NCI-H510A treated with DMSO at 0.1 percent for 48 hours (cell line): Measurements from ENCODE around the gene CPLANE1.
A peak's percentile ranks its signal among the peaks of the same experiment; 100 is the strongest.
"Not testable (repeated sequence)": the region's sequence is repeated elsewhere in the genome, so short reads cannot be mapped to it uniquely, and the experiment has no call there.

ENCODE experiments used
- DNase-seq: peaks from one replicate; lab custom pipeline; 2025; lab: John Stamatoyannopoulos, UW

The CPLANE1 gene

GRCh38 chr5:37248970-37249814 lies at the start of gene CPLANE1:
TSS of gene CPLANE1 (minus strand) at chr5:37249376. CDS start at chr5:37247698, 1,678 bp downstream.
- DNase-seq, result peak; percentile 82

DNA sequence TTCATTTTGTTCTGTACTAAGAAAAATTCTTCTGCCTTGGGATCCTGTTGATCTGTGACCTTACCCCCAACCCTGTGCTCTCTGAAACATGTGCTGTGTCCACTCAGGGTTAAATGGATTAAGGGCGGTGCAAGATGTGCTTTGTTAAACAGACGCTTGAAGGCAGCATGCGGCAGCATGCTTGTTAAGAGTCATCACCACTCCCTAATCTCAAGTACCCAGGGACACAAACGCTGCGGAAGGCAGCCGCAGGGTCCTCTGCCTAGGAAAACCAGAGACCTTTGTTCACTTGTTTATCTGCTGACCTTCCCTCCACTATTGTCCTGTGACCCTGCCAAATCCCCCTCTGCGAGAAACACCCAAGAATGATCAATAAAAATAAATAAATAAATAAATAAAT lies 47.1 kb upstream of the CPLANE1 start:
- not testable (repeated sequence) for DNase-seq

GRCh38 chr5:37283214-37283820 lies 34.1 kb upstream of the CPLANE1 start:
- no peak for DNase-seq

GRCh38 chr5:37275511-37275910 lies 26.3 kb upstream of the CPLANE1 start:
- DNase-seq, result no peak

DNA sequence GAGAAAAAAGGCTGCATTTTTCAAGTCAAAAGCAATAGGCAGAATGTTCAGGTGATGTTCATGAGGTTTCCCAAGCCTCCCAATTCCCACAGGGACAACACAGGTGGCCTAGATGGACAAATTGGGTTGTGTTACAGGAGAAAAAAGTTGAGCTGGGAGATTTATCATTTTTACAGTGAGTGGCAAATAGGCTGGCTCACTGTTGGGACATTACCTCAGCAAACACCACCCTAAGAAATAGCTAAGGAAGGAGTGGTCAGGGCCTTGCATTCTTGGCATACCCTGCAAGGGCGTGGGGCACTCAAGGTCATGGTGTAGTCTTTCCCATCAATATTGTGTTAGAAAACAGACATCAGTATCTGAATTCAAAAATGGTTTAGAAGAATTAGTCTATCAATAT lies 23.3 kb upstream of the CPLANE1 start:
- DNase-seq, result no peak

DNA sequence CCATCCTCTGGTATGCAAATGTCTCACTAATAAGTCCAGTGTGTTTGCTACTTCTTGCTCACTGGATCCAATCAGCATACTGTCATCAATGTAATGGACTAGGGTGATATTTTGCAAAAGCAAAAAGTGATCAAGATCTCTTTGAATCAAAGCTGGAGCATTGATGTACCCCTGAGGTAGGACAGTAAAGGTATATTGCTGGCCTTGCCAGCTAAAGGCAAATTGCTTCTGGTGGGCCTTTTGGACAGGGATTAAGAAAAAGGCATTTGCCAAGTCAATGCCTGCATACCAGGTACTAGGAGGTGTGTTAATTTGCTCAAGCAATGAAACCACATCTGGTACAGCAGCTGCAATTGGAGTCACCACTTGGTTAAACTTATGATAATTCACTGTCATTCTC lies 18.9 kb upstream of the CPLANE1 start:
- not testable (repeated sequence) for DNase-seq

GRCh38 chr5:37255774-37256358 lies 6.7 kb upstream of the CPLANE1 start:
- no peak for DNase-seq

- DNase-seq, result no peak
Observed at GRCh38 chr5:37254581-37254980, 5.4 kb upstream of the CPLANE1 start.

- DNase-seq, result no peak
Observed at GRCh38 chr5:37251665-37252064, 2.5 kb upstream of the CPLANE1 start.

DNA sequence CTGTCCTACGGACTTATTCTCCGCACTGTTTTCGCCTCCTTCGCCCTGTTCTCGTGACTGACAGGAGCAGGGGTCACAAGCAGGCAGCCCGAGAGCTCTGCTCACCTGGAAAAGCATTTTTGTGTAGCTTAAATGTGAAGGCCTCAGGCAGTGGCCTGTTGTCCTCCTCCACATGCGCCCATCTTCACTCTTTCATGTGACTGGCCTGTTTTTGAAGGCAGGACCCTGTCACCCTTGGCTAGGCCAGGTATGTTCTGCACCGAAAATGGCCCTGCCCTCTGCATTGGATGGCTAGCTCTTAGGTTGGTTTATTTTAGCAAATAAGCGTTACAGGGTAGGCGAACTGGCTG lies 614 bp upstream of the CPLANE1 start:
- no peak for DNase-seq

DNA sequence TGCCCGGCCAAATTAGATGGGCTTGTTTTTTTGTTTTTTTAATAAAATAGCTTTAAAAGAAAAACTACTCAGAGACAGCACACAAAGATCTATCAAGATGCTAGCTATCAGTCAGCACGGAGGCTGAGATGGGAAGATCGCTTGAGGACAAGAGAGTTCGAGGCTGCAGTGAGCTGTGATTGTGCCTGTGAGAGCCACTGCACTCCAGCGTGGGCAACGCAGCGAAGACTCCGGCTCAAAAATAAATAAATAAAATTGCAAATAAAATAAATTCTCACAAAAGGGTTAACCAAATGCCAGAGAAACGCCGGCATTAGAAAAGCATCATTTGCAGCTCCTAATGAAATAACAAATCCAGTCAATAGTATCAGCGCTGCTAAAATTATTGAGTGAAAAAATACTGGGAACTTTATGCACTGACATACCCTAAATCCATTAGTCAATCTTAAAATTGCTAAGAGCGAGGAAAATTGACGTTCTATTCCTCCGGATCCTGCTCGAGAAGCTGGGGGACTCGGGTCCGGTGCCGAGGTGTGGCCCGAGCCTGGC lies 681 bp downstream of the CPLANE1 start:
- DNase-seq, result peak; percentile 34

DNA sequence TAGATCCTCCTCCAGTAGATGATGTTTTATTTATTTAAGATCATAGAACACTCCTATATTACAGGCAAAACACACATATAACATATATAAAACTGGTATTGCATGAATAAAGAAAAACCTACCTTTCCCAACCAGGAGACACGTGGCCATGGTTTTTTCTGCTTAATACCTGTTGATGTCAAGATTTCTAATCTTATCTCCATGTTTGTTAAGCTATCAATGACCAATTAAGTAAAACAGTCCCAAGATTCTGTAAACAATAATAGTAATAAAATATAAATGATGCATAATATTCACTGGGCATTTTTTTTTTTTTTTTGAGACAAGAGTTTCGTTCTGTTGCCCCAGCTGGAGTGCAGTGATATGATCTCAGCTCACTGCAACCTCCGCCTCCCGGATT lies 1.7 kb downstream of the CPLANE1 start:
- no peak for DNase-seq

GRCh38 chr5:37247036-37247435 lies 2.1 kb downstream of the CPLANE1 start:
- no peak for DNase-seq

DNA sequence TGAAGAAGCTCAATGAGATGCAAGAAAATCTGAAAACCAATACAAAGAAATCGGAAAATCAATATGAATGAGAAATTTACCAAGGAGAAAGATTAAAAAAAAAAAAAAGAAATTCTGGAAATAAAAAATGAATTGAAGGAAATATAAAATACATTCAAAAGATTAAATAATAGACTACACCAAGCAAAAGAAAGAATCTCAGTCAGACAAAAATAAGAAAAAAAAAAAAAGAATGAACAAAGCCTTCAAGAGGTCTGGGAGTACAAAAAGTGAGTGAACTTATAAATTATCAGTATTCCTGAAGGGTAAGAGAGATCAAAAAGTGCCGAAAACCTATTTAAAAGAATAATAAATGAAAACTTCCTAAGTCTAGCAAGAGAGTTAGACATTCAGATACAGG lies 14.9 kb downstream of the CPLANE1 start:
- DNase-seq, result no peak

GRCh38 chr5:37226377-37226776 lies 22.8 kb downstream of the CPLANE1 start:
- DNase-seq, result no peak

DNA sequence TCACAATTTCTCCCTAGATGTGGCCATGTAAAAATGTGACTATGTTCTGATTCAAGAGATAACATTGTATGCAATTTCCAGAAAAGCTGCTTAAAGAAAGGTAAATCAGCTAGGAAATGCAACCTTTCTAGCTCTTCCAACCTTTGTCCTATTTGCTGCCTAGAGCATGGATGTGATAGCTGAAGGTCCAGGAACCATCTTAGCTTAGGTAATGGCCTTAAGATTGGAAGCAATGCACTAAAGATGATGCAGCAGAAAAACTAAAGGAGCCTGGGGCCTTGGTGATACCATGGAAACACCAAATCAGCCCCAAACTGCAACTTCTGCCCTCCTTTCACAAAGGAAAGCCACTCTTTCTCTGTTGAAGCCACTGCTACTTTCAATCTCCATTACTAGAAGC lies 27.0 kb downstream of the CPLANE1 start:
- no peak for DNase-seq

- DNase-seq, result not testable (repeated sequence)
Observed at GRCh38 chr5:37220426-37220825, 28.8 kb downstream of the CPLANE1 start.

- DNase-seq, result not testable (repeated sequence)
Observed at GRCh38 chr5:37219384-37219783, 29.8 kb downstream of the CPLANE1 start.

- no peak for DNase-seq
Observed at GRCh38 chr5:37217976-37218375, 31.2 kb downstream of the CPLANE1 start.

GRCh38 chr5:37214550-37214949 lies 34.6 kb downstream of the CPLANE1 start:
- DNase-seq, result peak; percentile 39

GRCh38 chr5:37212096-37212495 lies 37.1 kb downstream of the CPLANE1 start:
- no peak for DNase-seq

DNA sequence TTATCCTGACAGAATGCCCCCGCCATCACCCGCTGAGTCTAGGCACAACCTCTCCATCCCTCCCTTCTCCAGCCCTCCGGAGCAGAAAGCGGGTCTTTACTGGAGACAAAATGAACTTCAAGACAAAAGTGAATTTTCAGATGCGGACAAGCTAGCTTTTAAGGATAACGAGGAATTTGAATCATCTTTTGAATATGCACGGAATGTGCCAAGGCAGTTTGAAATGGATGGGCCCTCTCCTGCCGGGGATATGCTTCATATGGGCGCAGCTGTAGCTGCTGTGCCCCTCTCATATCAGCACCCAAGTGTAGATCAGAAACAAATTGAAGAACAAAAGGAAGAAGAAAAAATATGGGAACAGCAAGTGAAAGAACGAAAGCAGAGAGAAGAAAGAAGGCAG lies 37.5 kb downstream of the CPLANE1 start:
- no peak for DNase-seq
